Smooth muscle cell (in vitro differentiated cells): ENCODE results near the gene UBAC2. TPM values are rescaled to one million over a fixed set of nuclear protein-coding genes. Genes with fewer than 3 reads are reported as not detected.

ENCODE experiments used
- DNase-seq: peaks from one replicate; lab custom pipeline; 2025; ENCODE audit not compliant: unreplicated experiment; lab: John Stamatoyannopoulos, UW
- H2AFZ ChIP-seq: fragments of 200-600 bp; sonication (generic); 2 replicates; pipeline ENCODE4 v1.6.0; 2016; ENCODE audit warnings: antibody characterized with exemption, low read depth, mild to moderate bottlenecking
- H3F3A ChIP-seq: fragments of 200-600 bp; sonication (generic); 2 replicates; pipeline ENCODE4 v1.6.0; 2017; ENCODE audit warnings: antibody characterized with exemption, low read depth
- H3K27ac ChIP-seq: fragments of 200-600 bp; sonication (generic); 2 replicates; pipeline ENCODE4 v1.5.1; 2016; ENCODE audit warnings: low read depth, mild to moderate bottlenecking
- H3K27me3 ChIP-seq: fragments of 200-600 bp; sonication (generic); 2 replicates; pipeline ENCODE4 v1.6.1; 2016; ENCODE audit warnings: low read depth, mild to moderate bottlenecking
- H3K36me3 ChIP-seq: fragments of 200-600 bp; sonication (generic); 2 replicates; pipeline ENCODE4 v1.5.1; 2016; ENCODE audit warnings: low read depth
- H3K4me1 ChIP-seq: fragments of 200-600 bp; sonication (generic); 2 replicates; pipeline ENCODE4 v1.5.1; 2016; ENCODE audit warnings: low read depth
- H3K4me2 ChIP-seq: fragments of 200-600 bp; sonication (generic); 2 replicates; pipeline ENCODE4 v1.6.0; 2016; ENCODE audit warnings: mild to moderate bottlenecking
- H3K4me3 ChIP-seq: fragments of 200-600 bp; sonication (generic); 2 replicates; pipeline ENCODE4 v1.5.1; 2016; ENCODE audit warnings: mild to moderate bottlenecking
- H3K79me2 ChIP-seq: fragments of 200-600 bp; sonication (generic); 2 replicates; pipeline ENCODE4 v1.6.0; 2016; ENCODE audit warnings: low read depth, mild to moderate bottlenecking
- H3K9ac ChIP-seq: fragments of 200-600 bp; sonication (generic); 2 replicates; pipeline ENCODE4 v1.6.0; 2016; ENCODE audit warnings: low read depth
- H3K9me3 ChIP-seq: fragments of 200-600 bp; sonication (generic); replicated peaks from 2 replicates; pipeline ENCODE4 v1.5.1; 2016; ENCODE audit warnings: low read depth
- H4K20me1 ChIP-seq: fragments of 200-600 bp; sonication (generic); 2 replicates; pipeline ENCODE4 v1.6.0; 2016; ENCODE audit warnings: low read depth
- CTCF ChIP-seq: fragments of 200-600 bp; sonication (generic); IDR thresholded peaks from 2 replicates; pipeline ENCODE4 v1.5.1; 2017; ENCODE audit warnings: borderline replicate concordance, mild to moderate bottlenecking, antibody characterized with exemption; ENCODE audit not compliant: insufficient read depth, poor library complexity, severe bottlenecking
- WGBS: methylation state at CpG from one replicate; pipeline ENCODE4 v1.1.7; 2016; ENCODE audit warnings: low lambda C conversion rate; 5-methylcytosine and 5-hydroxymethylcytosine counted together
- polyA plus RNA-seq: library from polyadenylated mRNA; unstranded; fragments of >200 nt; fragmentation: Nextera tagmentation; extraction: Ambion mirVana; gene quantifications from 2 replicates; pipeline ENCODE4 v1.2.1, GENCODE V29; 2016
- total RNA-seq: library from RNA; depleted of rRNA; stranded (reverse); fragments of >200 nt; gene quantifications from 2 replicates; pipeline ENCODE4 v1.2.3, GENCODE V29; 2014

UBAC2 gene
- total and polyA plus RNA-seq, 2 experiments from 2014 or later: 58.4 to 74.0 TPM

DNA sequence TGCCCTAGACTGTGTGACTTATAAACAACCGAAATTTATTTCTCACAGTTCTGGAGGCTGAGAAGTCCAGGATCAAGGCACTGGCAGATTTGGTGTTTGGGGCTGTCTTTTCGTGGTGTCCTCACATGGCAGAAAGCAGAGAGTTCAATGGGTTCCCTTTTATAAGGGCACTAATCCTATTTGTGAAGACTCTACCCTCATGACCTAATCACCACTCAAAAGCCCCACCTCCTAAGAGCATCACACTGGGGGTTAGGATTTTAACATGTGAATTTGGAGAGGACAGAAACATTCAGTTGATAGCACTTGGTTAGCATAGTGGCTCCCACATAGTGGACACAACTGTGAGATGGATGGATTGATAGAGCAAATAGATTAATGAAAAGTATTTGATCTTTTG lies 79.0 kb downstream of the UBAC2 start:
- H3K27ac ChIP-seq: no peak overlapping the region
- peaks cover 23% of the 10 kb centered on the region for H3K4me1 ChIP-seq

GRCh38 chr13:99280166-99280565 lies 79.5 kb downstream of the UBAC2 start:
- H3K27ac ChIP-seq: peak overlapping the region; percentile 51
- TF ChIP-seq CTCF: no peak

More for the DNA sequence above, 79.0 kb downstream of the UBAC2 start:
- H2AFZ ChIP-seq: no peak overlapping the region
- no peaks in the 10 kb centered on the region for H3K9me3 ChIP-seq
- H3K36me3 ChIP-seq: no peaks in the 10 kb centered on the region
- no peak overlapping the region for H3K9ac ChIP-seq
- DNase-seq: no peak
- no peak for TF ChIP-seq CTCF
- H3F3A ChIP-seq: no peaks in the 10 kb centered on the region
- H4K20me1 ChIP-seq: no peaks in the 10 kb centered on the region
- H3K4me2 ChIP-seq: no peak overlapping the region
- no peaks in the 10 kb centered on the region for H3K27me3 ChIP-seq
- H3K4me3 ChIP-seq: no peak overlapping the region
- H3K79me2 ChIP-seq: no peaks in the 10 kb centered on the region
- WGBS: 94% methylated on average over 2 of the region's 2 CpGs

GRCh38 chr13:99281811-99282263 lies 81.2 kb downstream of the UBAC2 start:
- Histone ChIP-seq H3K27ac (peak overlapping the region; percentile 78), H3K9ac (no peak overlapping the region), H3F3A (no peaks in the 10 kb centered on the region), H3K36me3 (no peaks in the 10 kb centered on the region), H4K20me1 (no peaks in the 10 kb centered on the region), H3K79me2 (no peaks in the 10 kb centered on the region), H3K9me3 (no peaks in the 10 kb centered on the region), H3K4me3 (no peak overlapping the region), H2AFZ (no peak overlapping the region), H3K4me2 (no peak overlapping the region), H3K27me3 (no peaks in the 10 kb centered on the region), H3K4me1 (peaks cover 23% of the 10 kb centered on the region)
- 74% methylated on average over 5 of the region's 5 CpGs for WGBS
- TF ChIP-seq CTCF: no peak
- DNase-seq: no peak

More at GRCh38 chr13:99280166-99280565, 79.5 kb downstream of the UBAC2 start:
- DNase-seq: no peak
- Histone ChIP-seq H3K36me3 (no peaks in the 10 kb centered on the region), H3K27me3 (no peaks in the 10 kb centered on the region), H3K79me2 (no peaks in the 10 kb centered on the region), H3F3A (no peaks in the 10 kb centered on the region), H3K4me2 (no peak overlapping the region), H3K9me3 (no peaks in the 10 kb centered on the region), H3K4me3 (no peak overlapping the region), H3K4me1 (peaks cover 23% of the 10 kb centered on the region), H3K9ac (no peak overlapping the region), H4K20me1 (no peaks in the 10 kb centered on the region), H2AFZ (no peak overlapping the region)
- WGBS: 74% methylated on average over 3 of the region's 3 CpGs
